HG02759 (cell line): Measurements from ENCODE around the gene AQP5.
"Not testable (repeated sequence)": the region's sequence is repeated elsewhere in the genome, so short reads cannot be mapped to it uniquely, and the experiment has no call there.

Experiments
- ATAC-seq: cut with Tn5 transposase; IDR thresholded peaks from one replicate; pipeline ENCODE4 v1.9.1; 2021; ENCODE audit warnings: mild to moderate bottlenecking, moderate library complexity; ENCODE audit not compliant: unreplicated experiment

Gene AQP5

GRCh38 chr12:49979016-49979586, 17.4 kb downstream of the AQP5 start:
- no peak for ATAC-seq

GRCh38 chr12:49979791-49980190, 18.1 kb downstream of the AQP5 start:
- ATAC-seq: no peak

- no peak for ATAC-seq
These were observed 19.1 kb downstream of the AQP5 start for GRCh38 chr12:49980501-49981349.

GRCh38 chr12:49982246-49983087, 20.8 kb downstream of the AQP5 start:
- no peak for ATAC-seq

- ATAC-seq: no peak
These were observed 22.2 kb downstream of the AQP5 start for GRCh38 chr12:49983892-49984291.

- ATAC-seq: no peak
These were observed 23.0 kb downstream of the AQP5 start for GRCh38 chr12:49984476-49985359.

- no peak for ATAC-seq
These were observed 24.3 kb downstream of the AQP5 start for GRCh38 chr12:49985981-49986380.

- ATAC-seq: not testable (repeated sequence)
These were observed 24.8 kb downstream of the AQP5 start for GRCh38 chr12:49986476-49986875.

GRCh38 chr12:49987625-49988303, 26.1 kb downstream of the AQP5 start:
- ATAC-seq: no peak

GRCh38 chr12:49989400-49989799, 27.7 kb downstream of the AQP5 start:
- not testable (repeated sequence) for ATAC-seq

GRCh38 chr12:49990273-49990672, 28.6 kb downstream of the AQP5 start:
- ATAC-seq: no peak

- no peak for ATAC-seq
These were observed 36.8 kb downstream of the AQP5 start for GRCh38 chr12:49998453-49998852.

GRCh38 chr12:50003595-50003994, 41.9 kb downstream of the AQP5 start:
- ATAC-seq: no peak

- no peak for ATAC-seq
These were observed 43.0 kb downstream of the AQP5 start for GRCh38 chr12:50004696-50005095.

- no peak for ATAC-seq
These were observed 43.5 kb downstream of the AQP5 start for GRCh38 chr12:50005175-50005574.

GRCh38 chr12:50006280-50006679, 44.6 kb downstream of the AQP5 start:
- no peak for ATAC-seq

- no peak for ATAC-seq
These were observed 45.2 kb downstream of the AQP5 start for GRCh38 chr12:50006754-50007442.

GRCh38 chr12:50013361-50014147, 51.9 kb downstream of the AQP5 start:
- ATAC-seq: no peak

GRCh38 chr12:50014342-50014741, 52.7 kb downstream of the AQP5 start:
- no peak for ATAC-seq
